HG03378 (cell line): Measurements from ENCODE around the gene ABTB2.
A peak's percentile ranks its signal among the peaks of the same experiment; 100 is the strongest.

ENCODE experiments used
- ATAC-seq: cut with Tn5 transposase; IDR thresholded peaks from one replicate; pipeline ENCODE4 v1.9.1; 2021; ENCODE audit warnings: mild to moderate bottlenecking, moderate library complexity; ENCODE audit not compliant: unreplicated experiment

Gene ABTB2

GRCh38 chr11:34245041-34245440, 112.8 kb downstream of the ABTB2 start:
- no peak for ATAC-seq

- peak; percentile 79 for ATAC-seq
Measured at GRCh38 chr11:34243600-34244464, 114.0 kb downstream of the ABTB2 start.

- ATAC-seq = no peak
Measured at GRCh38 chr11:34242037-34242625, 115.7 kb downstream of the ABTB2 start.

GRCh38 chr11:34240150-34240494, 117.7 kb downstream of the ABTB2 start:
- ATAC-seq = no peak

GRCh38 chr11:34239465-34240149, 118.2 kb downstream of the ABTB2 start:
- no peak for ATAC-seq

- ATAC-seq = no peak
Measured at GRCh38 chr11:34238966-34239365, 118.8 kb downstream of the ABTB2 start.

- ATAC-seq = no peak
Measured at GRCh38 chr11:34238533-34238932, 119.3 kb downstream of the ABTB2 start.

GRCh38 chr11:34236572-34236971, 121.2 kb downstream of the ABTB2 start:
- no peak for ATAC-seq

- ATAC-seq = no peak
Measured at GRCh38 chr11:34235591-34236071, 122.2 kb downstream of the ABTB2 start.

- ATAC-seq = peak; percentile 48
Measured at GRCh38 chr11:34235189-34235588, 122.6 kb downstream of the ABTB2 start.

- ATAC-seq = peak; percentile 82
Measured at GRCh38 chr11:34234086-34234740, 123.6 kb downstream of the ABTB2 start.

GRCh38 chr11:34233215-34233614, 124.6 kb downstream of the ABTB2 start:
- ATAC-seq = no peak

GRCh38 chr11:34232807-34233206, 125.0 kb downstream of the ABTB2 start:
- ATAC-seq = no peak

- ATAC-seq = no peak
Measured at GRCh38 chr11:34226210-34226609, 131.6 kb downstream of the ABTB2 start.

- ATAC-seq = no peak
Measured at GRCh38 chr11:34225091-34225490, 132.7 kb downstream of the ABTB2 start.

GRCh38 chr11:34224434-34224966, 133.3 kb downstream of the ABTB2 start:
- no peak for ATAC-seq

GRCh38 chr11:34223907-34224306, 133.9 kb downstream of the ABTB2 start:
- ATAC-seq = no peak

- ATAC-seq = no peak
Measured at GRCh38 chr11:34223021-34223813, 134.6 kb downstream of the ABTB2 start.

GRCh38 chr11:34222030-34222429, 135.8 kb downstream of the ABTB2 start:
- ATAC-seq = no peak

GRCh38 chr11:34219941-34220370, 137.9 kb downstream of the ABTB2 start:
- ATAC-seq = no peak
